HAP-1 (cell line): ENCODE results near the gene SAPCD2.

Source experiments
- DNase-seq, 2 experiments: peaks; one replicate each; pipeline ENCODE4 v3.0.0-alpha.2; 2016 to 2020; ENCODE audit warnings: low spot score in 2 of 2
- H3K27me3 ChIP-seq: fragments of 250-450 bp; sonication (Bioruptor Pico); 2 replicates; pipeline ENCODE4 v1.5.1; 2020; ENCODE audit warnings: low read depth, mild to moderate bottlenecking, moderate library complexity
- H3K36me3 ChIP-seq: fragments of 250-450 bp; sonication (Bioruptor Pico); replicated peaks from 2 replicates; pipeline ENCODE4 v1.5.1; 2020; ENCODE audit warnings: mild to moderate bottlenecking
- H3K4me1 ChIP-seq: fragments of 250-450 bp; sonication (Bioruptor Pico); 2 replicates; pipeline ENCODE4 v1.5.1; 2020; ENCODE audit warnings: mild to moderate bottlenecking
- H3K4me3 ChIP-seq: fragments of 250-450 bp; sonication (Bioruptor Pico); 2 replicates; pipeline ENCODE4 v1.5.1; 2020; ENCODE audit warnings: mild to moderate bottlenecking, moderate library complexity
- H3K9me3 ChIP-seq: fragments of 250-450 bp; sonication (Bioruptor Pico); 2 replicates; pipeline ENCODE4 v1.5.1; 2020; ENCODE audit warnings: mild to moderate bottlenecking, moderate library complexity
- in situ Hi-C: fragments of 300-500 bp; cut with MboI; formaldehyde crosslinking; loops from 3 replicates; pipeline ENCODE4 v1.14.3; 2020; ENCODE audit warnings: low sequenced_read_pairs, inconsistent platforms, mixed read lengths

The SAPCD2 gene

DNA sequence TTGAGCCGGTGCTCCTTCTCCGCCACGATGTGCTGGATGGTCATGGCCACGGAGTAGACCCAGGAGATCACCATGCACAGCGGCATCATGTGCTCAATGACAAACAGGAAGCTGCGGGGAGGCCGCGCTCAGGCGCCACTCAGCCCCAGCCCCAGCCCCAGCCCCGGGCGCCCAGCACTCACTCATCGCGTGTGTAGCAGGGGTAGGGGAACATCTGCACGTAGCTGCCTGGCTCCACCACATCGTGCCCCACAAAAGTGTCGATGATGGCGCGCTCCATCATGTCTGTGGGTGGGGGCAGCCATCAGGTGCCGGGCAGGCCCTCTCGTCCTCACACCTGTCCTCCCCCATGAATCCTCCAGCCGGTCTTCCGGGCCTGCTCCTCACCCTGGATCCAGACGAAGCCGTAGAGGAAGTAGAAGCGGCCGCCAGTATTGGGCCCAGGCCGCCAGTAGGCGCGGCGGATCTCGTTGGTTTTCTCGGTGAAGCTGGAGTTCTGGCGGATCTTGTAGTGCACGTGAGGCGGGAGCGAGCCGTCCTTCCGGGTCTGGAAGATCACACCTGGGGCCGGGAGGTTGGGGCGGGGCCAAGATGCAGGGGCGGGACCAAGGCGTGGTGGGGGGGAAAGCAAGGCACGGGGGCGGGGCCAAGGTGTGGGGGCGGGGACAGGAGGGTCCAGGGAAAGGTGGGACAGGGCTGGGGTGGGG lies 52.4 kb downstream of the SAPCD2 start:
- Histone ChIP-seq H3K4me3 (no peak overlapping the region), H3K9me3 (no peaks in the 10 kb centered on the region), H3K27me3 (no peaks in the 10 kb centered on the region), H3K4me1 (no peaks in the 10 kb centered on the region), H3K36me3 (peaks cover 26% of the 10 kb centered on the region)
- no peak for DNase-seq
- in situ Hi-C loops, result no loop called here

DNA sequence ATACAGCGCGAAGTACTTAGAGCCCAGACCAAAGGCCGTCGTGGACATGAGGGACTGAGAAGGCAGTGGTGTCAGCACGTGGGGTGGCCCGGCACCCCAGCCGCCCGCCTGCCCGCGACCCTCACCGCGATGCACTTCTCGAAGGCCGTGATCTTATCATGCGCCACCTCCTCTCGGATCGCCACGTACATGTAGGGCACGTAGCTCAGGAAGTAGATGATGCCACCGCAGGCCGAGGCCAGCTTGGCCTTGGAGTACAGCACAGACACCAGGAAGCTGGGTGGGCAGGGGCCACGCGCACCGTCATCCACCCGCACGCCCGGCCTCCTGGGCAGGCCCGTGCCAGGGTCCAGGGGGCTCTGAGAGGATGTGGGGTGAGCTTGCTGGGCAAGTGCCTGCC lies 53.3 kb downstream of the SAPCD2 start:
- no peak overlapping the region for H3K4me3 ChIP-seq
- in situ Hi-C loops, result no loop called here

DNA sequence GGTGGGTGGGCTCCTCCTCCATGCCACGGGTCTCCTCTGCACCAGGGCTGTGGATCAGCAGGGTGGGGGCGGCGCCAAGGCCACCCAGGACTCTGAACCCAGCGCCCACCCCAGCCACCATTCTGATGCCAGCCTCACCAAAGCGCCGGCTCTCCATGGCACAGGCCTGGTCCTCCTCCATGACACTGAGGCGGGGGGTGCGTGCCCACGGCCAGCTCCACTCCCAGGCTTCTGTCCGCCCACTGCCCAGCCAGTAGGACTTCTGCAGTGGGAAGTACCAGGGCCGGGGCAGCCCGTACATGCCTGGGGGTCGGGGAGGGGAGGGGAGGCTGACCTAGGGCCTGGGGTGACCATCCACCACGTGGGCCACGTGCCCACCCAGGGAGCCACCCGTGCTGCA lies 53.9 kb downstream of the SAPCD2 start:
- no peaks in the 10 kb centered on the region for H3K27me3 ChIP-seq
- peaks cover 21% of the 10 kb centered on the region for H3K36me3 ChIP-seq
- H3K4me1 ChIP-seq, result no peaks in the 10 kb centered on the region
- H3K4me3 ChIP-seq, result no peak overlapping the region
- DNase-seq, result no peak
- in situ Hi-C loops, result no loop called here
- H3K9me3 ChIP-seq, result no peaks in the 10 kb centered on the region

More for the DNA sequence above, 53.3 kb downstream of the SAPCD2 start:
- H3K27me3 ChIP-seq, result no peaks in the 10 kb centered on the region
- peaks cover 21% of the 10 kb centered on the region for H3K36me3 ChIP-seq
- DNase-seq, result no peak
- no peaks in the 10 kb centered on the region for H3K4me1 ChIP-seq
- no peaks in the 10 kb centered on the region for H3K9me3 ChIP-seq

DNA sequence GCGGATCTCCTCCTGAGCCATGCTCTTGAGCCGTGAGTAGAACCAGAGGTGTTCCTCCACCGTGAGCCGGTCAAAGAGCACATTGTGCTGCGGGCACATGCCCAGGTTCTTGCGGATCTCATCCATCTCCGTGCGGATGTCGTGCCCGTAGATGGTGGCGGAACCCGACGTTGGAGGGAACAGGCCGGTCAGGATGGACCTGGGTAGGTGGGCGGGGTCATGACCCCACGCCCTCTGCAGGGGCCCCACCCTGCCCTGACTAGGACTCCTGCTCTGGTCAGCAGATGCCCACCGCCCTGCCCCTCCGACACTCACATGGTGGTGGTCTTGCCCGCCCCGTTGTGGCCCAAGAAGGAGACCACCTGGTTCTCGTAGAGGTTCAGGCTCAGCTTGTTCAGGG lies 54.4 kb downstream of the SAPCD2 start:
- Histone ChIP-seq H3K36me3 (peaks cover 21% of the 10 kb centered on the region), H3K4me1 (no peaks in the 10 kb centered on the region), H3K4me3 (no peak overlapping the region), H3K9me3 (no peaks in the 10 kb centered on the region), H3K27me3 (no peaks in the 10 kb centered on the region)
- in situ Hi-C loops, result no loop called here
- no peak for DNase-seq

DNA sequence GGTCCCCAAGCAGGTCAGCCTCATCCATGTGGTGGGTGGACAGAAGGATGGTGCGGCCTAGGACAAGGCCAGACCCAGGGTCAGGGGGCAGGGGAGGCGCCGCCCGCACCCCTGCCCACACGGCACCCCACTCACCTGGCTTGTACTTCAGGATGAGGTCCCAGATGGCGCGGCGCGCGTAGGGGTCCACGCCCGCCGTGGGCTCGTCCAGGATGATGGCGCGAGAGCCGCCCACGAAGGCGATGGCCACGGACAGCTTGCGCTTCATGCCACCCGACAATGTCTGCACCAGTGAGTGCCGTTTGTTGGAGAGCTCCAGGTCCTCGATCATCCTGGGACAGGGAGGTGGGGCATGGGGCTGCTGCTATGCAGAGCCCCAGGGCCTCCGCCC lies 54.8 kb downstream of the SAPCD2 start:
- Histone ChIP-seq H3K4me1 (no peaks in the 10 kb centered on the region), H3K4me3 (no peak overlapping the region), H3K27me3 (no peaks in the 10 kb centered on the region), H3K36me3 (peaks cover 21% of the 10 kb centered on the region), H3K9me3 (no peaks in the 10 kb centered on the region)
- in situ Hi-C loops, result no loop called here
- DNase-seq, result no peak

DNA sequence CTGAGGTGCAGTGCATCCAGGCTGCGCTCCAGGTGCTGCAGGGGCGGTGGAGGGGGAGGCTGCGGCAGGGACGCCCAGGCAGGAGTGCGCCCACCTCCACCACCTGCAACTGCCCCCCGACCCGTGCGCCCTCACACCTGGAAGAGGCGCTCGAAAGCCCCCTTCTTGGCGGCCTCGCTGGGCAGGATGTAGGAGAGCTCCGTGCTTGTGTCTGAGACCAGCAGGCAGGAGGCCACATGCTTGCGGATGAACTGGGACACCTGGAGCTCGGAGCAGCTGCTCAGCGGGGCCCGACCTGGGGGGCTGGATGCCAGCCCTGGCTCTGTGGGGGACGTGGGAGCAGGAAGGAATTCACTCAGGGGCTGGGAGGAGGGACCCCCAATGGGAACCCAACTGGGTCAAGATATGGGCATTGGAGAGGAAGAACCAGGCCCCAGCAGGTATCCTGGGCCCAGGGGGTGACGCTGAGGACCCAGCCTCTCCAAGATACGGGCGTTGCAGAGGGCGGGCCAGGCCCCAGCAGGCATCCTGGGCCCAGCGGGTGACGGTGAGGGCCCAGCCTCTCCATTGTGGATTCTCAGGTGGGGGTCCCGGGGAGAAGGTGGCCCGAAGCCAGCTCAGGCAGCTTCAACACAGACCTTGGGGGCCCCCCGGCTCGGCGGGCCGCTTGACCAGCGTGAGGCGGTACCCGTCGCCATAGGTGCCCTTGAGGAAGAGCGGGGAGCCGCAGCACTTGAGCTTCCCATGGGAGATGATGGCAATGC lies 55.4 kb downstream of the SAPCD2 start:
- H3K4me3 ChIP-seq, result no peak overlapping the region
- in situ Hi-C loops, result no loop called here
- H3K4me1 ChIP-seq, result no peaks in the 10 kb centered on the region
- H3K27me3 ChIP-seq, result no peaks in the 10 kb centered on the region
- no peak for DNase-seq
- no peaks in the 10 kb centered on the region for H3K9me3 ChIP-seq
- H3K36me3 ChIP-seq, result peaks cover 21% of the 10 kb centered on the region

DNA sequence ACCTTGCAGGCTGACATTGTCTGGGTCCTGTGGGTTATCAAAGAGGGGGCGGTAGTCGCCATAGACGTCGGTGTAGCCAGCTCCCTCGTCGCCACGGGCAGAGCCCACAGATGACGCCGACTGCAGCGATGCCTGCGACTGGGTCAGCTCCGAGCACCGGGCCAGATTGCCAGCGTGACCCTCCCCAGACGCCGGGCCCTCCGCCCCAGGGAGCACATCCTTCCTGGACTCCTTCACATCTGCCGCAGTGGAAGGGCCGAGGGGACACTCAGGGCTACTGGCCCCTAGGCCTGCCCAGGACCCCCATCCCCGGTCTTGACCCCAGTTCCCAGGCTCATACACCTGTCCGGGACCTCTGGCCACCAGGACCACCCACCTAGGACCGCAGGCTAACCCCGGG lies 56.2 kb downstream of the SAPCD2 start:
- no peak for DNase-seq
- in situ Hi-C loops, result no loop called here
- no peaks in the 10 kb centered on the region for H3K4me1 ChIP-seq
- peaks cover 21% of the 10 kb centered on the region for H3K36me3 ChIP-seq
- no peaks in the 10 kb centered on the region for H3K9me3 ChIP-seq
- H3K27me3 ChIP-seq, result no peaks in the 10 kb centered on the region
- no peak overlapping the region for H3K4me3 ChIP-seq

DNA sequence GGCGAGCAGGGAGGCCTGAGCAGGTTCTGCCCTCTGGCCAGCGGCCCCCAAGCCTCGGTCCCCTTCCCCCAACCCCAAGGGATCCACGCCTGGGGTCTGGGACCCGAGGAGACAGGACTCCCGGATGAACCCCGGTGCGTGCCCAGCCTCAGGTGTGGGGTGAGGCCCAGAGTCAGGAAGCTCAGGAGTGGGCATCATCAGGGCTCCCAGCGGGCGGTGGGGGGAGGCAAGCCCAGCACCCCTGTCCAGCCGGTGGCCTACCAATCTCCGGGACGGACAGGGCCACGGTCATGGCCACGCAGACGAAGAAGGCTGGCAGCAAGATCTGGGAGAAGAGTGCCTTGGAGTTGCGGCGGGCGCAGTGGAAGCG lies 56.8 kb downstream of the SAPCD2 start:
- Histone ChIP-seq H3K36me3 (peaks cover 21% of the 10 kb centered on the region), H3K27me3 (no peaks in the 10 kb centered on the region), H3K9me3 (no peaks in the 10 kb centered on the region), H3K4me1 (no peaks in the 10 kb centered on the region), H3K4me3 (no peak overlapping the region)
- in situ Hi-C loops, result no loop called here
- DNase-seq, result no peak

DNA sequence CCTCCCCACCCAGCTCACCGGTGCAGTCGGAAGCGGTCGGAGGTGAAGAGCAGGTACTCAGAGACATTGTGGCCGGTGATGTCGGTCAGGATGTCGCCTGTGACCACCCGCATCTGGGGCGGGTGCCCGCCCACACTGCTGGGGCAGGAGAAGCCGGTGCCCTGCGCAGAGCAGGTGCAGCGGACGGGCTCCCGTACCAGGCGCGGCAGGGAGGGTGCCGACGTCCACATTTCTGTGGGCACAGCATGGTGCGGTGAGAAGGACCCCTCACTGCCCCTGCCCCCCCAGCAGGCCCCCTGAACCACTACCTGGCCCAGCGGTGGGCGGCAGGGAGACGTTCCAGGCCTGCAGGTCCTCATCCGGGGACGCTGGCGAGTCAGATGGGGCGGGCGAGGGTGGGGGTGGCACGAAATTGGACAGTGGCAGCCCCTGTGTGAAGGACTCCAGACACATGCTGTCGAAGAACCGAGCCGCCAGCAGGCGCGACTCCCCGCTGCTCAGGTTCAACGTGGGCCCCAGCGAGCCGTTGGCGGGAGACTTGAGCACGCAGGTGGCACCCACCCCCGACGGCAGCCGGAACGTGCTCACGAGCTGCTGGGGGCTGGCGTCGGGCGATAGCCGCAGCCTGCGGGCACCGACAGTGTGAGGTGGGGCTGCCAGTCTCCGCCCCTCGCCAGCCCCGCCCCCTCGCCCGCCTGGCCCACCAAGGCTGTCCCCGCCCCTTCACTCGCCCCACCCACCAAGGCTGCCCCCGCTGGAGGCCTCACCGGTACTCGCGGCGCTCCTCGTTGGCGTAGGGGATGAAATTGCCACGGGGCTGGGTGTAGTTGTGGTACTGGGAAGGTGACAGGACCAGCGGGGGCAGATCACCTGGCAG lies 57.4 kb downstream of the SAPCD2 start:
- Histone ChIP-seq H3K27me3 (no peaks in the 10 kb centered on the region), H3K9me3 (no peaks in the 10 kb centered on the region), H3K4me1 (no peaks in the 10 kb centered on the region), H3K36me3 (peaks cover 21% of the 10 kb centered on the region), H3K4me3 (no peak overlapping the region)
- no peak for DNase-seq
- in situ Hi-C loops, result no loop called here
